Common myeloid progenitor, CD34-positive (primary cell): ENCODE data around the gene FLT3LG.
A peak's percentile ranks its signal among the peaks of the same experiment; 100 is the strongest.
"Not testable (repeated sequence)": the region's sequence is repeated elsewhere in the genome, so short reads cannot be mapped to it uniquely, and the experiment has no call there.

Source experiments
- CTCF ChIA-PET: fragments of 350-600 bp; sonication (Branson Sonifier 250); formaldehyde crosslinking; loops from one replicate; lab custom pipeline; 2021; ENCODE audit warnings: antibody characterized with exemption; lab: Charles Lee
- POLR2A ChIA-PET: fragments of 350-600 bp; sonication (Branson Sonifier 250); formaldehyde crosslinking; loops from one replicate; lab custom pipeline; 2021; ENCODE audit warnings: antibody characterized with exemption; lab: Charles Lee
- DNase-seq, 3 donors: peaks; one replicate each; pipeline versions ENCODE4 v3.0.0 to v3.0.0-alpha.2; 2013
- H3K27ac ChIP-seq, 2 experiments: 1 replicate in 1 of 2; 2 replicates in 1 of 2; pipeline ENCODE4 v1.7.0; 2013; ENCODE audit warnings: inconsistent platforms in 2 of 2, low read length in 2 of 2, mild to moderate bottlenecking in 2 of 2, low read depth in 1 of 2, moderate library complexity in 1 of 2; ENCODE audit not compliant: severe bottlenecking in 2 of 2, insufficient read depth in 1 of 2, poor library complexity in 1 of 2
- H3K27me3 ChIP-seq, 5 experiments: replicated peaks in 2 of 5; 1 replicate in 3 of 5; 2 replicates in 2 of 5; pipeline versions ENCODE4 v1.6.1 to v1.7.0; 2013; ENCODE audit warnings: low read length in 4 of 5, mild to moderate bottlenecking in 2 of 5, moderate library complexity in 2 of 5, inconsistent platforms in 1 of 5; ENCODE audit not compliant: insufficient read depth in 5 of 5, control insufficient read depth in 4 of 5
- H3K36me3 ChIP-seq, 4 experiments: 1 replicate in 2 of 4; 2 replicates in 2 of 4; pipeline versions ENCODE4 v1.6.1 to v1.7.0; 2013; ENCODE audit warnings: low read length in 3 of 4, control low read depth in 1 of 4, mild to moderate bottlenecking in 1 of 4; ENCODE audit not compliant: control insufficient read depth in 4 of 4, insufficient read depth in 4 of 4
- H3K4me1 ChIP-seq, 4 experiments: 1 replicate in 3 of 4; 2 replicates in 1 of 4; pipeline versions ENCODE4 v1.6.1 to v1.7.1; 2013; ENCODE audit warnings: low read length in 3 of 4, mild to moderate bottlenecking in 3 of 4, control low read depth in 1 of 4, inconsistent platforms in 1 of 4, moderate library complexity in 1 of 4; ENCODE audit not compliant: control insufficient read depth in 4 of 4, insufficient read depth in 4 of 4; ENCODE audit errors: control extremely low read depth in 1 of 4
- H3K4me3 ChIP-seq, 7 experiments: 1 replicate in 4 of 7; 2 replicates in 3 of 7; pipeline versions ENCODE4 v1.5.1 to v1.7.0; 2013; ENCODE audit warnings: mild to moderate bottlenecking in 7 of 7, low read length in 6 of 7, moderate library complexity in 6 of 7, inconsistent platforms in 2 of 7, low read depth in 2 of 7, control low read depth in 1 of 7; ENCODE audit not compliant: insufficient read depth in 4 of 7, control insufficient read depth in 1 of 7; ENCODE audit errors: extremely low read depth in 1 of 7
- H3K9me3 ChIP-seq, 5 experiments: 1 replicate in 4 of 5; 2 replicates in 1 of 5; pipeline versions ENCODE4 v1.6.1 to v1.7.1; 2013; ENCODE audit warnings: low read length in 4 of 5, mild to moderate bottlenecking in 2 of 5, inconsistent platforms in 1 of 5, low read depth in 1 of 5, moderate library complexity in 1 of 5; ENCODE audit not compliant: control insufficient read depth in 4 of 5, insufficient read depth in 2 of 5; ENCODE audit errors: control extremely low read depth in 1 of 5
- WGBS: methylation state at CpG from one replicate; pipeline ENCODE4 v1.1.5; 2013; ENCODE audit not compliant: insufficient coverage; 5-methylcytosine and 5-hydroxymethylcytosine counted together

The FLT3LG gene

DNA sequence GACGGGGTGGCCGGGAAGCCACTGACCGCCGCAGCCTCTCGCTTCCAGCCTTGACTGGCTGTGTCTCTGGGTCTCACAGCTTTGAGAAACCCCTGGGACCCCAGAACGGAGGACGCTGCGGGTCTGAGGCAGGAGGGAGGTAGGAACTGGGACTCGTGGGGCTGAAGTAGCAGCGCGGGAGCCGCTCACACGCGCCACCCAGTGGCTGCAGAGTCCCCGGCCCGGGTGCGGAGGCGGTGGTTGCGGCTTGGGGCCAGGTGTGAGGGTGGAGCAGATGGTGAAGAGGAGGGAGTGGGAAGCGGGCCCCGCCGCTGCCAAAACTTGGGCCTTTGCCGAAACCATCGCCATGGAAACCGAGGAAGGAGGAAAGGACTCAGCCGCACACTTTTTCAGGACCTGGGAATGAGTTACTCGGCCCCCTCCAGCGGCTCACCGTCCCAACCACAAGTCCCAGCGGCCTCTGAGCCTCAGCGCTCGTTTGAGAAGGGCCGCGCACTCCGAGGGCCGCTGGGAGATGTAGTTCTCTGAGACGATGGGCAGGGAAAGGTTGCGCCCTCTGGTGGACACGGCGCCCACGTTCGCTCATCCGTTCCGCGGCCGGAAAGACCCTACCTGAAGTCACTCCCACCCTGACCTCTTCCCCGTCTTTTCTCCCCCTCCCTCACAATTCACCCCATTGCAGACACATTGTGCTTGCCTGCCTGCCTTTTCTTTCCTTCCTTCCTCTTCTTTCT is 30.5 kb upstream of the FLT3LG start:
- Histone ChIP-seq H3K4me1 (peaks cover 0 to 22% (median 15%) of the 10 kb centered on the region in 4 experiments), H3K36me3 (peaks cover 0 to 24% (median 14%) of the 10 kb centered on the region in 4 experiments), H3K27me3 (peaks cover 2 to 40% (median 28%) of the 10 kb centered on the region in 5 experiments), H3K9me3 (no peaks in the 10 kb centered on the region), H3K4me3 (peak overlapping the region; percentile 43 to 79 (median 69)), H3K27ac (no peak overlapping the region)
- DNase-seq = peak; percentile 94 to 95 (median 95)
- ChIA-PET CTCF (interaction anchor here (0.7 to 2.7 kb wide), 3 partner anchors 14 to 50 kb away, joined by 4 to 20 read pairs (median 9); no protein-coding TSS in a partner anchor), POLR2A (no interaction called here)
- under 1% methylated on average over 44 of the region's 47 CpGs for WGBS

DNA sequence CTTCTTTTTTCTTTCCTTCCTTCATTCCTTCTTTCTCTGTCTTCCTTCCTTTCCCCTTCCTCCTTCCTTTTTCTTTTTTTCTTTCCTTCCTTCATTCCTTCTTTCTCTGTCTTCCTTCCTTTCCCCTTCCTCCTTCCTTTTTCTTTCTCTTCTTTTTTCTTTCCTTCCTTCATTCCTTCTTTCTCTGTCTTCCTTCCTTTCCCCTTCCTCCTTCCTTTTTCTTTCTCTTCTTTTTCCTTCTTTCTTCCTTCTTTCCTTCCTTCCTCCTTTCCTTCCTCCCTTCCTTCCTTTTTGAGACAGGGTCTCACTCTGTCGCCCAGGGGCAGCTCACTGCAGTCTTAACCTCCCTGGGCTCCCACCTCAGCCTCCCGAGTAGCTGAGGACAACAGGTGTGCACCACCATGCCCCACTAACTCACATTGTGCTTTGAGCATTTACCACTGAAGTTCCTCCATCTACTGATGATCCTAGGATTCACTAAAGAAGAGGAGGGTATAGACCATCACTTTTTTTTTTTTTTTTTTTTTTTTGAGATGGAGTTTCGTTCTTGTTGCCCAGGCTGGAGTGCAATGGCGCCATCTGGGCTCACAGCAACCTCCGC is 29.8 kb upstream of the FLT3LG start:
- H3K27ac ChIP-seq, POLR2A ChIA-PET, DNase-seq, H3K9me3 ChIP-seq: not testable (repeated sequence)
- Histone ChIP-seq H3K4me3 (peak overlapping the region in 2 of 7 experiments; percentile 70 to 79), H3K36me3 (peaks cover 0 to 28% (median 19%) of the 10 kb centered on the region in 4 experiments), H3K4me1 (peaks cover 0 to 22% (median 15%) of the 10 kb centered on the region in 4 experiments), H3K27me3 (peaks cover 0 to 34% (median 21%) of the 10 kb centered on the region in 5 experiments)
- CTCF ChIA-PET = interaction anchor here (0.7 to 2.7 kb wide), 5 partner anchors 8 to 63 kb away, joined by 3 to 20 read pairs (median 5); no protein-coding TSS in a partner anchor
- 85% methylated on average over 3 of the region's 5 CpGs for whole genome bisulfite sequencing

DNA sequence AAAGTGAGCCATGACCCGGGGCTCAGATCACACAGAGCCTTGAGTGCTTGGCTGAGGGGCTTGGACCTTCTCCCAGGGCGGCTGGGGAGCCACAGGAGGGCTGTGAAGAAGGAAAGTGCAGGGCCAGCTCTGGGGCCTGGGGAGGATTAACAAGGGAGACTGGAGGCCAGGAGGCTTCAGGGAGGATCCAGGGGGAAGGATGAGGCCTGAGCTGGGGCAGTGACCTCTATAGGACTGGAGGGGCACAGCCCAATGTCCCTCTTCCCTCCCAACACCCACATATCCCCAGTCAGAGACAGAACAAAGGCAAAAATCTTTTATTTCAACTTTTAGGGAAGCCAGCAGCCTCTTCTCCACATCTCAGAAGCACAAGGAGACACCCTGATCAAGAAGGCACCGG is 28.0 kb upstream of the FLT3LG start:
- Histone ChIP-seq H3K4me1 (peaks cover 0 to 30% (median 22%) of the 10 kb centered on the region in 4 experiments), H3K4me3 (no peak overlapping the region)
- POLR2A ChIA-PET = no interaction called here

DNA sequence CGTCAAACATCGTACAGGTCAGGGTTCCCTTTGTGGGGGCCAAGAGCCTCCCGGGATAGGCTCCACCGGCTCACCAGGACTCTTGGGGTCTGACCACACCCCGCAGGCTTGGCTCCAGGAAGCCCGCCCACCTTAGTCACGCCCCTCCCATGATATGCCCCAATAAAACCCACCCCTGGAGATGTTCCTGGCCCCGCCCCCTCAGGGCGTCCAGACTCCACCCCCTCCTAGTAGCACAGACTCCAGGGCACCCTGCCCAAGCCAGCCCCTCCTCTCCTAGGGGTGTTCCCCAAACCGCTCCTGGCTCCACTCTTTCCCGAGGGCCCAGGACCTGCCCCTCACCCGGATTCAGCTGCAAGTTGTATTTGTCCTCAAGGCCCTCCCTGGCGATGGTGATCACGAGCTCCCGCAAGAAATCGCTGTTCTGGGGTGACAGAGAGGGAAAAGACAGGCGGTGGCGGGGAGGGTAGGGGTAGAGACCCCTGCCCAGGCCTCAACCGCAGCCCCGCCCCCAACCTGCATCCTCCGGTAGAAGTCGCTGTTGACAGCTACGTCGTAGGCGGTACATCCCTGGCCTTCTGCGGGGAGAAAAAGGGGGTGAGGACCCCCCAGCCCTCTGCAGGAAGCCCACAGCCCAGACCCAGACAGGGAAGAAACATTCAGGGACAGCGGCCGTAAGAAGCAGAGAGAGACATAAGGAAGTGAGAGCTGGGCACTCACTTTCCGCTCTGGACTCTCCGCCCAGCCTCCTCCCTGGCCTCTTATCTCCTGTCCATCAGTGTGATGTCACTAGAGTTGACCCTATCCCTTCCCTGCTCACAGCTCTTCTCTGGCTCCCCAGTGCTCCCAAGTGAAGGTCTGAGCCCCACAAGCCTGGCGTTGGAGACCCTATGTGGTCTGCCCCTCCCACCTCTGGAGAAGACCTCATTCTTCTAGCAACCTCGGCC is 26.3 kb upstream of the FLT3LG start:
- Histone ChIP-seq H3K4me1 (peaks cover 0 to 26% (median 20%) of the 10 kb centered on the region in 4 experiments), H3K4me3 (no peak overlapping the region)
- POLR2A ChIA-PET = no interaction called here

More for the DNA sequence above, 28.0 kb upstream of the FLT3LG start:
- Histone ChIP-seq H3K9me3 (no peaks in the 10 kb centered on the region), H3K27me3 (peaks cover 0 to 16% (median 8%) of the 10 kb centered on the region in 5 experiments), H3K27ac (no peak overlapping the region), H3K36me3 (peaks cover 0 to 39% (median 23%) of the 10 kb centered on the region in 4 experiments)
- DNase-seq = no peak
- CTCF ChIA-PET = interaction anchor here (1.0 to 2.7 kb wide), 5 partner anchors 25 to 145 kb away, joined by 3 to 20 read pairs (median 5); no protein-coding TSS in a partner anchor
- 67% methylated on average over 2 of the region's 3 CpGs for WGBS

DNA sequence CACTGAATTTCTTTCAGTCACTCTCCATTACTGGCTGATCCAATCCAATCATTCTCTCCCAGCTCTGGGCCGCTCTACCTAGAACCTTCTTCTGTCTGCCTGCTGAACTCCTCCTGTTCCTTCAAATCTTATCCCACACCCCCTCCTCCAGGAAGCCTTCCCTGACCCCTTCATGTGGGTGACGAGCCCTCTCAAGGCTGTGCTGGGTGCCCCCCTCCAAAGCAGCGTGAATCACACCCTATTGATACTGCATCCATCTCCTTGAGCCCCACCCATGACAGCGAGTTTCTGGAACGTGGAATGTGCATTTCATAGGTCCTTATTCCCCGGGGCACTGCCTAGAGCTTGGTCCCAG is 25.6 kb upstream of the FLT3LG start:
- H3K36me3 ChIP-seq = peaks cover 0 to 39% (median 23%) of the 10 kb centered on the region in 4 experiments
- ChIA-PET CTCF (interaction anchor here (1.0 to 1.7 kb wide), 3 partner anchors 10 to 25 kb away, joined by 3 to 5 read pairs (median 4); no protein-coding TSS in a partner anchor), POLR2A (no interaction called here)
- 98% methylated on average over 6 of the region's 6 CpGs for WGBS
- peaks cover 0 to 20% (median 15%) of the 10 kb centered on the region in 4 experiments for H3K4me1 ChIP-seq
- H3K9me3 ChIP-seq = no peaks in the 10 kb centered on the region
- no peak overlapping the region for H3K27ac ChIP-seq
- no peaks in the 10 kb centered on the region for H3K27me3 ChIP-seq
- DNase-seq = no peak
- no peak overlapping the region for H3K4me3 ChIP-seq

More for the DNA sequence above, 26.3 kb upstream of the FLT3LG start:
- H3K27me3 ChIP-seq = no peaks in the 10 kb centered on the region
- no peak overlapping the region for H3K27ac ChIP-seq
- 94% methylated on average over 30 of the region's 32 CpGs for WGBS
- CTCF ChIA-PET = interaction anchor here (1.0 to 1.7 kb wide), 5 partner anchors 11 to 26 kb away, joined by 3 to 5 read pairs (median 4); no protein-coding TSS in a partner anchor
- H3K36me3 ChIP-seq = peaks cover 0 to 39% (median 23%) of the 10 kb centered on the region in 4 experiments
- no peak for DNase-seq
- no peaks in the 10 kb centered on the region for H3K9me3 ChIP-seq

DNA sequence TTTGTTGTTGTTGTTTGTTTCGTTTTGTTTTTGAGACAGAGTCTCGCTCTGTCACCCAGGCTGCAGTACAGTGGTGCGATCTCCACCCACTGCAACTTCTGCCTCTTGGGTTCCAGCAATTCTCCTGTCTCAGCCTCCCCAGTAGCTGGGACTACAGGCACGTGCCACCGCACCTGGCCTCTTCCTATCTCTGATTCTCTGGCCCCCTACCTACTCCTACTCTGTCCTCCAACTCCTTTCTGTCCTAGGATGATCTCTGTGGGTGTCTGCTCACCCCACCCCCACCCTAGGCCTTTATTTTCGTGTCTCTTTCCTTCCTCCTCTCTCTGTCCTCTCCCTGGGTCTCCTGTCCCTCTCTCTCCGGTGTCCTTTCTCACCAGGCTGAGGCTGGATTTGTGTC is 23.6 kb upstream of the FLT3LG start:
- 91% methylated on average over 4 of the region's 7 CpGs for WGBS
- H3K27me3 ChIP-seq = no peaks in the 10 kb centered on the region
- H3K27ac ChIP-seq = peak overlapping the region in 1 of 2 experiments; percentile 88
- H3K4me1 ChIP-seq = peaks cover 0 to 29% (median 22%) of the 10 kb centered on the region in 4 experiments
- POLR2A ChIA-PET = no interaction called here
- DNase-seq = no peak
- no peaks in the 10 kb centered on the region for H3K9me3 ChIP-seq
- peaks cover 0 to 39% (median 23%) of the 10 kb centered on the region in 4 experiments for H3K36me3 ChIP-seq
- CTCF ChIA-PET = interaction anchor here (1.5 to 5.1 kb wide), 2 partner anchors 19 to 59 kb away, joined by 4 to 23 read pairs; no protein-coding TSS in a partner anchor
- peak overlapping the region in 6 of 7 experiments; percentile 8 to 100 (median 67) for H3K4me3 ChIP-seq
